Caco-2 (cell line): ENCODE results near the gene UPP2. TPM values are rescaled to one million over a fixed set of nuclear protein-coding genes. Genes with fewer than 3 reads are reported as not detected.

Source experiments
- BruUV-seq: library from RNA; stranded (reverse); fragments of 400-500 nt; replicated peaks from 2 replicates; lab custom pipeline; 2021; lab: Mats Ljungman, UMichigan
- CTCF ChIA-PET: fragments of 300-600 bp; sonication (Branson Sonifier 250); formaldehyde crosslinking; loops from one replicate; lab custom pipeline; 2022; ENCODE audit warnings: antibody characterized with exemption; lab: Charles Lee
- POLR2A ChIA-PET: fragments of 300-600 bp; sonication (Branson Sonifier 250); formaldehyde crosslinking; loops from one replicate; lab custom pipeline; 2022; ENCODE audit warnings: antibody characterized with exemption; lab: Charles Lee
- DNase-seq, 2 experiments: peaks; one replicate each; pipeline versions ENCODE4 v3.0.0 to v3.0.0-alpha.2; 2020 to 2022
- H3K27me3 ChIP-seq: replicated peaks from 2 replicates; pipeline ENCODE4 v1.6.0; 2011; ENCODE audit warnings: low read length; ENCODE audit not compliant: control insufficient read depth, insufficient read depth
- H3K36me3 ChIP-seq: 2 replicates; pipeline ENCODE4 v1.5.1; 2011; ENCODE audit warnings: low read length; ENCODE audit not compliant: control insufficient read depth, insufficient read depth
- H3K4me1 ChIP-seq: fragments of 250-450 bp; sonication (Bioruptor Pico); 2 replicates; pipeline ENCODE4 v1.5.1; 2020; ENCODE audit warnings: mild to moderate bottlenecking
- H3K4me3 ChIP-seq: 2 replicates; pipeline ENCODE4 v1.5.1; 2011; ENCODE audit warnings: low read depth, mild to moderate bottlenecking, control low read depth, low read length
- H3K9me3 ChIP-seq: fragments of 250-450 bp; sonication (Bioruptor Pico); 2 replicates; pipeline ENCODE4 v1.5.1; 2020; ENCODE audit warnings: mild to moderate bottlenecking, moderate library complexity
- H3K27ac Mint-ChIP-seq: one replicate; pipeline ENCODE4 v1.8.0; 2022; ENCODE audit warnings: mixed read lengths; ENCODE audit not compliant: unreplicated experiment
- H3K27me3 Mint-ChIP-seq: one replicate; pipeline ENCODE4 v1.8.0; 2022; ENCODE audit warnings: mixed read lengths; ENCODE audit not compliant: insufficient read depth, unreplicated experiment
- H3K36me3 Mint-ChIP-seq: one replicate; pipeline ENCODE4 v1.8.0; 2022; ENCODE audit warnings: mild to moderate bottlenecking, mixed read lengths; ENCODE audit not compliant: insufficient read depth, unreplicated experiment
- H3K4me1 Mint-ChIP-seq: one replicate; pipeline ENCODE4 v1.8.0; 2022; ENCODE audit warnings: low read depth, mixed read lengths; ENCODE audit not compliant: unreplicated experiment
- H3K4me3 Mint-ChIP-seq: one replicate; pipeline ENCODE4 v1.8.0; 2022; ENCODE audit warnings: mild to moderate bottlenecking, moderate library complexity, mixed read lengths; ENCODE audit not compliant: unreplicated experiment
- H3K9me3 Mint-ChIP-seq: one replicate; pipeline ENCODE4 v1.8.0; 2022; ENCODE audit warnings: mixed read lengths; ENCODE audit not compliant: unreplicated experiment
- CTCF ChIP-seq, 2 experiments: fragments of 200-600 bp in 1 of 2; IDR thresholded peaks; 1 replicate in 1 of 2; 2 replicates in 1 of 2; pipeline versions ENCODE4 v1.5.1 to v1.8.0; 2011 to 2022; ENCODE audit warnings: antibody characterized with exemption in 1 of 2, control low read depth in 1 of 2, inconsistent platforms in 1 of 2, low read depth in 1 of 2, low read length in 1 of 2, mild to moderate bottlenecking in 1 of 2, moderate library complexity in 1 of 2; ENCODE audit not compliant: insufficient read depth in 1 of 2, severe bottlenecking in 1 of 2, unreplicated experiment in 1 of 2
- intact Hi-C: fragments of 100-400 bp; cut with micrococcal nuclease; formaldehyde crosslinking; loops from one replicate; pipeline ENCODE4 v1.10.0; 2022; ENCODE audit not compliant: unreplicated experiment
- total RNA-seq: library from RNA; stranded (reverse); gene quantifications from 2 replicates; pipeline ENCODE4 v1.2.3, GENCODE V29; 2022

UPP2 gene
- total RNA-seq, 1 experiment from 2014 or later: not detected

GRCh38 chr2:158066046-158066713 lies 35.5 kb upstream of the UPP2 start:
- peaks cover 6% of the 10 kb centered on the region for H3K4me1 Mint-ChIP-seq
- H3K4me1 ChIP-seq: 0 out of 2 replicates have a peak, but pooled peaks cover 1% of the 10 kb centered on the region
- intact Hi-C loops: no loop called here
- no peak for TF ChIP-seq CTCF (IDR thresholded peaks at IDR 0.05; ENCODE audit: insufficient read depth in 1 of 2, low read depth in 1 of 2, low read length in 1 of 2, severe bottlenecking in 1 of 2, unreplicated experiment in 1 of 2)
- ChIA-PET CTCF (no interaction called here), POLR2A (no interaction called here)
- H3K27me3 ChIP-seq: no peaks in the 10 kb centered on the region; the same call in 1 of the 2 replicates
- H3K27me3 Mint-ChIP-seq: no peaks in the 10 kb centered on the region
- no peak for DNase-seq
- no TSS peak for BruUV-seq
- no peaks in the 10 kb centered on the region for H3K9me3 ChIP-seq
- H3K9me3 Mint-ChIP-seq: no peaks in the 10 kb centered on the region
- H3K4me3 Mint-ChIP-seq: no peak overlapping the region
- no peaks in the 10 kb centered on the region for H3K36me3 Mint-ChIP-seq
- H3K27ac Mint-ChIP-seq: no peak overlapping the region
- no peak overlapping the region for H3K4me3 ChIP-seq
- H3K36me3 ChIP-seq: no peaks in the 10 kb centered on the region

- Mint-ChIP-seq H3K4me1 (no peaks in the 10 kb centered on the region), H3K27ac (no peak overlapping the region), H3K9me3 (peaks cover 9% of the 10 kb centered on the region), H3K36me3 (no peaks in the 10 kb centered on the region), H3K27me3 (peaks cover 6% of the 10 kb centered on the region), H3K4me3 (no peak overlapping the region)
- Histone ChIP-seq H3K36me3 (no peaks in the 10 kb centered on the region), H3K9me3 (no peaks in the 10 kb centered on the region; the same call in 1 of the 2 replicates), H3K4me1 (no peaks in the 10 kb centered on the region), H3K4me3 (no peak overlapping the region), H3K27me3 (no peaks in the 10 kb centered on the region)
- ChIA-PET POLR2A (no interaction called here), CTCF (no interaction called here)
- no TSS peak for BruUV-seq
- intact Hi-C loops: no loop called here
- TF ChIP-seq CTCF (IDR thresholded peaks at IDR 0.05; ENCODE audit: insufficient read depth in 1 of 2, low read depth in 1 of 2, low read length in 1 of 2, severe bottlenecking in 1 of 2, unreplicated experiment in 1 of 2): no peak
- DNase-seq: no peak
These were observed 30.7 kb upstream of the UPP2 start for GRCh38 chr2:158071018-158071417.

GRCh38 chr2:158072361-158072760 lies 29.3 kb upstream of the UPP2 start:
- no TSS peak for BruUV-seq
- Mint-ChIP-seq H3K4me1 (no peaks in the 10 kb centered on the region), H3K27ac (no peak overlapping the region), H3K4me3 (no peak overlapping the region), H3K36me3 (no peaks in the 10 kb centered on the region), H3K27me3 (peaks cover 6% of the 10 kb centered on the region), H3K9me3 (peaks cover 22% of the 10 kb centered on the region)
- Histone ChIP-seq H3K27me3 (no peaks in the 10 kb centered on the region), H3K4me1 (no peaks in the 10 kb centered on the region), H3K36me3 (no peaks in the 10 kb centered on the region), H3K4me3 (no peak overlapping the region), H3K9me3 (peaks cover 4% of the 10 kb centered on the region; the same call in 1 of the 2 replicates)
- no peak for TF ChIP-seq CTCF (IDR thresholded peaks at IDR 0.05; ENCODE audit: insufficient read depth in 1 of 2, low read depth in 1 of 2, low read length in 1 of 2, severe bottlenecking in 1 of 2, unreplicated experiment in 1 of 2)
- CTCF ChIA-PET: no interaction called here
- no peak for DNase-seq
- POLR2A ChIA-PET: no interaction called here
- intact Hi-C loops: no loop called here
